Lower leg skin (tissue), 3 donors: Measurements from ENCODE around the gene ARL8B.

ENCODE experiments used
- CTCF ChIP-seq, 3 donors: fragments of 450-650 bp; IDR thresholded peaks; one replicate each; pipeline ENCODE4 v1.5.1; 2016; ENCODE audit warnings: antibody characterized with exemption in 3 of 3, mild to moderate bottlenecking in 3 of 3, moderate library complexity in 2 of 3
- POLR2A ChIP-seq, 2 donors: fragments of 450-650 bp; IDR thresholded peaks; one replicate each; pipeline ENCODE4 v1.6.1; 2016 to 2017; ENCODE audit warnings: antibody characterized with exemption in 2 of 2, mild to moderate bottlenecking in 1 of 2, moderate library complexity in 1 of 2

DNA sequence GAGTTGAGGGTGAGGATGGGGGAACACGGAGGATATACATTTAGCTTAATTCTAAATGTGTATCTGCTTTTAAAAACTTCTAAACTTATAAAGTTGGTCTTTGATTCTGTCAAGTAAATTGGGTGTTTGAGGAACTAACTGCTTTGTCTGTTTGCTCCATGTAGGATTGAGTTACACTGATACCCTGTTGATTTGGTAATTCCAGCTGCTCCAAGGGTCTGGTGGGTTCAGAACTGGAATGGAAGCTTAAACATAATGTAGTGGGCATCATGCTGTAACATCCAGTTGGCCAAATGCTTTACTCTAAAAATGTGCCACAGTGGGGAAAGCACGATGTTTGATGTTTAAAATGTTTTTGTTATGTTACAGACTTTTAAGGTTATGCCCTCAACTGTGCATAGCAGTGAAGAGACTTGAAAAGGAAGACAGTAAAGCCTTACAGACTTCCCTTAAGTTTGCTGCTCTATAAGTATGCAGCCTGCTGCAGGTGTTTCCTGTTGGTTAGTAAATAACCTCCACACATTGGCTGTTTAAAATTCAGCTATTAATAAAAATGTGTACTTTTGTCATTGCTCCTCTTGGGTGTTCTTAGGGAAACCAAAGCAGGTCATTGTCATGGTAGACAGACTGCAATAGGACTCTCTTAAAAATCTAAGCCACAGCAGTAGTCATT lies 59.5 kb downstream of the ARL8B start:
- no peak for TF ChIP-seq CTCF (IDR thresholded peaks at IDR 0.05)
- TF ChIP-seq POLR2A (IDR thresholded peaks at IDR 0.05), result no peak
